Cerebellar cortex (tissue), 1 donor: ENCODE data around the gene CLDN22.

ENCODE experiments used
- DNase-seq: peaks from one replicate; pipeline ENCODE4 v3.0.0-alpha.2; 2015; ENCODE audit warnings: low spot score

CLDN22 gene

DNA sequence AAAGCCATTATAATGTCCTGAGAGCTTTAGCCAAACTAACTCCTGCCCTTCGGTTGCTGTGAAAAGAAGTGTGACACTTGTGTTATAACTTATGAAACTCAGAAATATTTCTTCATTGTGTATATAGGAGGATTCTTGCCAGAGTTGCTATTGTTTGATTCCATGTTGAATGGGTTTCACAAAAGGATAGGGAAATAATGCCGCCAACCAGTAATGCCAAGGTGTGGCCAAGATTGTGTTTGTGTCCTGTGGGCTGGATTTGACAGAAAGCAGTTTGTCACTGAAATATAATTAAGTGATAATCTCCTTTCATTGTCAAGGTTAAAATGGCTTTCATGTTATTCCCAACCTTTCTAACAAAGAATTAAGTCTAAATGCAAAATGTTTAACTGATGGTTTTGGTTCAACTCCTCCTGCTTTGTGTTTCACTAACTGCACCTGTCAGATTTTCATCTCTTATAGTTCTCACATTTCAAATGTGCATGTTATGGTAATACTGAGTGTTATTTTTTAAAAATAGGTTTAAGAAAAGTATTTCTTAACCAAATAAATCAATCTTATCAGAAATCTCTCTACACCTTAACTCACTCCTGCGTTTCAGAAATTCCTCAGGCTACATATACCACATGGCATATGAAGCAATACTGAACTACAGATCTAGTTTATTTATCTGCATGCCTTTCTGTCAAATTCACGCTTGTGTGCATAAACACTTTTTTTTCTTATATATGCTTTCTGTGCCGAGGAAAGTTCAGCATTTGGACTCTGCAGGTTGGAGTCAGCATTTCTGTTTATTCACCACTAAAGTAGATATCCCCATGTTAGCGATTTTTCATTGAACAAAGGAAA lies at the start of gene CLDN22:
Gene CLDN22 (minus strand): TSS at position 66 of the 849 bp plus-strand sequence. CDS start 58 bp downstream, at position 8.
- no peak for DNase-seq

DNA sequence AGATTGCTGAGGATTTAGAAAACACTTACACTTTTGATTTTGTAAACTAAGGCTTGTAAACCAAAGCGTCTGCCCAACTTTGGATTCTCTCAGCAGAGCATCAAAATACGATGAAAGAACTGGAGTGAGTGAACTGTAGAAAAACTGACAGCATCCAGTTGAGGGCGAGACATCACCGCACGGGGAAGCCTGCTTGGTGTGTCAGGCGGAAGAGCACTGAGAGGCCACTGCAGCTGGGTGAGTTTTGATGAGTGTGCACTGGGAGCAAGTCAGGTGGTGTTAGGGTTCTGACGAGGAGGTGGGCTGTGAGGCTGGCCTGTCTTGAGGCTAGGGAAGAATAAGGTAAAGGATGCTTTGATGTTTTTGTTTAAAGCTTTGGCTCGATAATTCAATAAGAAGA lies 49.0 kb upstream of the CLDN22 start:
- no peak for DNase-seq

DNA sequence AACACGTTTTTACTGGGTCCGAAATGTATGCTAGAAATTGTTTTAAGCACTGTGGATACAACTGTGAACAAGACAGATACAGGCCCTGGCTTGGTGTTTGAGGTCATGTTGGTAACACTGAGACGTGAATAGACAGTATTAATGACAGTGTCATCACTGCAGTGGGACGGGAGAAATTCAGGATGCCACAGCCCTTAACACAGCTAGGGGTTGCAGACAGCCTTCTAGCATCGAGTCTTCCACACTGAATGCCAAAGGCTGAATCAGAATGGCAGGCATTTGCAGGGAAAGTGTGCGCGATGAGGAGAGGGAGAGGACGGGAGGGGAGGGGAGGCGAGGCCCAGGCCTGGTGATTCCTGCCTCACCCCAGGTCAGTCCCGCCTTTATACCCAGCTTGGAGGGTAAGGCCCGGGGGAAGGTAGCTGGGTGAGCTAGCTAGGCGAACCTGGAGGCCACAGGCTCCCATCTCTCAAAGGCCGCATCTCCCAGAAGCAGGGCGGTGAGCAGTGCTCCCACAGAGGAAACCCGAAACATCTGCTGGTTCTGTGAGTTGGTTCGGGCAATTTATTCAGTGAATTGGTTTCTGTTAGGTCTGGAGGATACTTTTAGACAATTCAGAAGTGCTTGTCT lies 46.2 kb upstream of the CLDN22 start:
- DNase-seq: no peak

DNA sequence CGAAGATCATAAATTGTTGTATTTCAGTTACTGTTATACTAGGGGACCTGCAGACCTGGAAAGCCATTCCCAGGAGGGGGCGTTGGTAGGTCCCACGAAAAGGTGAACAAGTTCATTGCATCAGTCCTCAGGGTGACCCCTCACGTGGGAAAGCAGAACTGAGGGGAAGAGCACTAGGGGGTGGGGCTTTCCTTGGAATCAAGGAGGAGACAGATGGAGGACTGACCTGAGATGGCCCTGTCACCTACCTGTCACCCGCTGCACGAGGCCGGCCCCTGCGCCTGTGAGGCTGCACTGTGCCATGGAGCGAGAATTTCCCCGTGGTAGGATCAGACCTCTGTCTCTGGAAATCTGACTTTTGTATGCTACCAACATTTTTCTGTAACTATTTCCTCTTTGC lies 43.9 kb upstream of the CLDN22 start:
- no peak for DNase-seq

- no peak for DNase-seq
Observed at GRCh38 chr4:183362916-183363542, 43.0 kb upstream of the CLDN22 start.

DNA sequence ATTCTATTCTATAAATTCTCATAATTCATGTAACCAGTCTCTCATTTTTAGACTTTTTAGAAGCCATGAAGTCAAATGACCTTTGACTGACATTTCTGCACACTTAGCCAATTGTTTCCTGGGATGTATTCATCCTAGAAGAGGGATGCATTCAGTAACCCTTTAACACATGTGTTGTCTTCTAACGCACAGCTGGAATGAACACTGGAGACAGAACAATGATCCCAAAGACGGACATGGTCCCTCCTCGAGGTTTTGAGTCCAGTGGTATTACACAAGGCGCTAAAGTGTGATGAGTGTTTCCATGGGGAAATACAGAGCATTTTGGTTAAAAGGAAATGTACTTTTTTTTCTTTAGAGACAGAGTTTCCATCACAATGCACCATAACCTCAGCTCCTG lies 42.0 kb upstream of the CLDN22 start:
- no peak for DNase-seq

- DNase-seq: no peak
Observed at GRCh38 chr4:183360161-183360919, 40.3 kb upstream of the CLDN22 start.

DNA sequence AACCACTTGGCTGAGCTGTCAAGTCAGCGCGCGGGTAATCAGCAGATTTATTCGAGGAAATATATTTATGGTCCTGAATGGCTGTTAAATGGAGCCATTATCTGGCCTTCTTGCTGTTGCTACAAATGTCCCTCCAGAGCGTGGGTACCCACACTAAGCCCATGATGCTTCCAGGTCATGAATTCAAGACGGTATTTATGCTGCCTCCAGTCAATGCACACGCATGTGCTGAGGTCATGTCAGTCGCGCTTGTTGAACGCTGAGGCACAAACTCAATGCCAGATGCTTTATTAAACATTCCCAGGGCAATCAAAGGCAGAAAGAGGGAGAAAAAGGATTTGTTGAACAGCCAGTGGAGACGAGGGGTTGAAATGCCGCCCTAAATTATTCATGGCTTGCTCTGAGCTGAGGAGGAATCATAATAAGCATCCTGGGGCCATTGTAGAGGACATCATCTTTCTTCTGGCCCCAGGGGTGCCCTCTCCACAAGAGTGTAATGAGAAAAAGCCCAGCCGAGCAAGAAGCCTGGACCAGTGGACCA lies 38.2 kb upstream of the CLDN22 start:
- no peak for DNase-seq

- no peak for DNase-seq
Observed at GRCh38 chr4:183356931-183357675, 37.0 kb upstream of the CLDN22 start.

DNA sequence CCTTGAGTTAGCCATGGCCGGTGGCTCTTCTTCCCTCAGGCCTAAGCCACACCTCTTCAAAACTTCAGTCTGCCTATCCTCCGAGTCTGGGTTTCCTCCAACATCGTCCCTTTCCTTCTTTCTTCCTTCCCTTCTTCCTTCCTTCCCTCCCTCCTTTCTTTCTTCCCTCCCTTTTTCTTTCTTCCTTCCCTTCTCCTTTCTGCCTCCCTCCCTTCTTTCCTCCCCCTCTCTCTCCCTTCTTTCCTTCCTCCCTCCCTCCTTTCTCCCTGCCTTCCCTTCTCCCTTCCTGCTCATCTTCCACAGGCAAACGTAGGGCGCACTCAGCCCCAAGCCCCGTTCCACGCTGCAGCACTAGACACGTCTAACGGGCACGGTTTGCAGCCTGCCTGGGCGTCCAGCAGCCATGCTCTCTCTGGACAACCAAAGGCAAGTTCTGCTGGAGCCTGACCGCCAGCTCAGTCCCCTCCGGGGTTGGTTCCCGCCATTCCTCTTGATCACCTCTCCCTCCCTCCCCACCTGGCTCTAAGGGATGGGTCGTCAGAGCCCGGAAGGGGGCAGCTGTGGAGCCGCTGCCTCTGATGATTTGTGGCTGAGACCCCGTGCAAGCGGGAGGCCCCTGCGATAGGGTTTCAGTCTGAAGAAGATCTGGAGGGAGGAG lies 36.2 kb upstream of the CLDN22 start:
- no peak for DNase-seq

DNA sequence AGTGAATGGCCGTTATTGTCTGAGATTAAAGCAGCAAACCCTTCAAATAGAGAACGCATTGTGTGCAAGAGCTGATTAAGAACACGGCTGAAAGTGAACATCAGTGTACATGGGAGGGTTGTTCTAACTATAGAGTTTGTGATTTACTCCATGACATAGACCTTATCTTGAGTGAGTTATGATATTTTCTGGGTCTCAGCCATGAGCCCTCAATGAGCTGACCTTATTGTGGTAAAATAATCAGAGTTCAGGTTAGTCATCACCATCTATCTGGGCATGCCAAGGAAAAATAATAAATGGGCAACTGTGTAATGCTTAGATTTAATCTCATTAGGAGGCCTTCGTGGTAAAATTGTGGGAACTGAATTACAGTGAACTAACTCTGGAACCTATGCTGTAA lies 35.3 kb upstream of the CLDN22 start:
- no peak for DNase-seq

DNA sequence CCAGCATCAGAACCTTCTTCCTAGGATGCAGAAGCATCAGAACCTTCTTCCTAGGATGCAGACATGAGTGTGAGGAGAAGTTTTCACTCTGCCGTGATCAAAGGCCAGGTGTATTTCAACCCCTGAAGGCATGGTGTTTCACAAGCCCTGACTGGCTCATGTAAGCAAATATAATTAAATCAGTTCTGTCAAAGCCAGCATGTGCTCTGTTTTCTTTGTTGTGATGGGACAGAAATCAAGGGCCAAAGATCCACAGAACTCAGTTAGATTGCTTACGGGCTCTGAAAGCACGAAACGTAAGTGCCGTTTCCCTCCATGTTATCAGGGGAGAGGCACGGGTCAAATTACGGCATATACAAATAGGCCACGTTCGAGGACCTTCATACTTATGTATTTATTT lies 34.1 kb upstream of the CLDN22 start:
- DNase-seq: no peak

GRCh38 chr4:183353557-183353956 lies 33.5 kb upstream of the CLDN22 start:
- DNase-seq: no peak

DNA sequence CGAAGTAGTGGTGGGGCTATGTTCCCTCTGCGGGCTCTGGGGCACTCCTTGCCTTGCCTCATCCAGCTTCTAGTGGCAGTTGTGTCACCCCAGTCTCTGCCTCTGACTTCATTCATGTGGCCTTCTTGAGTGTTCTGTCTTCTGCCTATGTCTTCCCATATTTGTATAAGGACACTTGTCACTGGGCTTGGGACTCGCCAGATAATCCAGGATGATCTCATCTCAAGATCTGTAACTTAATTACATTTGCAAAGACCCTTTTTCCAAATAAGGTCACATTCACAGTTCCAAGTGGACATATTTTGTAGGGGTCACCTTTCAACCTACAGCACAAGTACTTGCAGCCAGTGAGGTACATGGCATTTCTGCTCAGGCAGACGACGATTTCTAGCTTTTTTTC lies 32.5 kb upstream of the CLDN22 start:
- DNase-seq: no peak

DNA sequence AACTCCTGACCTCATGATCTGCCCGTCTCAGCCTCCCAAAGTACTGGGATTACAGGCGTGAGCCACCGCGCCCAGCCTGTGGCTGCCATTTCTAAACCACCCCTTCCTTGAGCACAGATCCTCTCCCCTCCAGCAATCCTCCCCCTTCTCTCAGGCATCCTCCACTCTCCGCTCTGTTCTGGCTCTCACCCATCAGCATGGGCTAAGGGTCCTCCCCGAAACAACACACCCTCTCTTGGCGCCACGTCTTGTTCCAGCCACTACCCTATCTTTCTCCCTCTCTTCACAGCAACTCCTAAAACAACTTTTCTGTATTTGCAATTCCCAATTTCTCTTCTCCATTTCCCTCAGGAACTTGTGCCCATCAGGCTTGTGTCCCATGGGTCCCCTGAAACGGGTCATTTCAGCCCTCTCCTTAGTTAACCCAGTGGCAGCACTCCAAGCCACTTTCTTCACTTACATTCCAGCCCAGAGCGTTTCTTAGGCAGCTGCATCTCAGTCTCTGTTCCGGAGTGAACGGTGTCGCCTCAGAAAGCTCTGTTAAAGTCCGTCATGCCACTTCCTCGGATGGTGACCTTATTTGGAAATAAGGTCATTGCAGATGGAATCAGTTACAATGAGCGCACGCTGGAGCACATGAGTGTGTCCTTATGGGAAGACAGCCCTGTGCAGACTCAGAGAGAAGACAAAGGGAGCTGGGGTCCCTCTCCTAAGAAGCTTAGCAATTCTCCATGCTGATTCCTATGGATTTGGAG lies 30.4 kb upstream of the CLDN22 start:
- DNase-seq: no peak

DNA sequence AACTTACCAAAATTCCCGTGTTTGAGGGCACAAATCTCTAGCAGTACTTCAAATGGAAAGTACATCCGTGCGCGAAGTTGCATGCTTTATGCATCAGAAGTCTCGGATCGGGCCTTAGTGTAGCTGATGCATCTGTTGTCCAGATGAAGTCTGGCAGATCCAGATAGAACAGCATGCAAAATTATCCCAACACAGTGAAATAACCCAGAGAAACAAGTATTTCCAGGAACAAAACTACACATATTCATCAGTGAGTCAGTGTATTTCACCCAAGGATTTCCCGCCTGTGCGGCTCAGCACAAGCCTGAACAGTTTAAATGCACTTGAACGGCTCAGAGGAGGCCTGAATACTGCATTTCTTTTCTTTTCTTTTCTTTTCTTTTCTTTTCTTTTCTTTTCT lies 29.6 kb upstream of the CLDN22 start:
- no peak for DNase-seq

GRCh38 chr4:183348706-183349659 lies 28.9 kb upstream of the CLDN22 start:
- DNase-seq: no peak

DNA sequence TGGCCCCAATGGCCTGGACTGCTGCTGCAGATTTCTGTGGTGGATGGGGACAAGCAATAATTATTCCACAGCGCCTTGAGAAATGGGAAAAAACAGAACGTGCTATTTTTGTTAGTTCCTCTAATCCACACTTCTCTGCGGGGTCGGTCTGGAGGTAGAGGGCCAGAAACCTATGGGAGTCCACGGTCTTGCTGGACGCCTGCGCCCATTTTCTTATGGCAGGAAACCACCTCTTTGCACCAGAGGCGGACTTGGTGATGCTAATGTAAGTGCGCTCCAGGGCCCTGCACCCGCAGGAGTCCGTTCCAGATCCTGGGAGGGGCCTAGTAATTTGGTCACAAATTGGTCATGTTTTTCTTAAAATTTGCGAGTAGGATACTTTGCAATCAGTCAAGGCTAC lies 28.1 kb upstream of the CLDN22 start:
- no peak for DNase-seq

DNA sequence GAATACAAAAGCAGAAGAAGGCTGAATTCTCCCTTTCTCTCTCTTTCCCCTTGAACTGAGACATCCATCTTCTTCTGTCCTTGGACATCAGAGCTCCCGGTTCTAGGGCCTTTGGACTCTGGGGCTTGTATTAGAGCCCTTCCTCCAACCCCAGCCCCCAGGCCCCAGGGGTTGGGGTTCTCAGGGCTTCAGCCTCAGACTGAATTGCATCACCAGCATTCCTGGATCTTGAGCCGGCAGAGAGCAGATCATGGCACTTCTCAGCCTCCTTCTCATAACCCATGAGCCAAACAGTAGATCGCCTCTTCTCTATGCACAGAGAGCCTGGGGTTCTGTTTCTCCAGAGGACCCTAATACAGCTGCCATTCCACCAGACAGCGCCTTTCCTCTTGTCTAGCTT lies 27.5 kb upstream of the CLDN22 start:
- DNase-seq: no peak
